ENCODE data around the gene NR6A1.

NR6A1 gene

DNA sequence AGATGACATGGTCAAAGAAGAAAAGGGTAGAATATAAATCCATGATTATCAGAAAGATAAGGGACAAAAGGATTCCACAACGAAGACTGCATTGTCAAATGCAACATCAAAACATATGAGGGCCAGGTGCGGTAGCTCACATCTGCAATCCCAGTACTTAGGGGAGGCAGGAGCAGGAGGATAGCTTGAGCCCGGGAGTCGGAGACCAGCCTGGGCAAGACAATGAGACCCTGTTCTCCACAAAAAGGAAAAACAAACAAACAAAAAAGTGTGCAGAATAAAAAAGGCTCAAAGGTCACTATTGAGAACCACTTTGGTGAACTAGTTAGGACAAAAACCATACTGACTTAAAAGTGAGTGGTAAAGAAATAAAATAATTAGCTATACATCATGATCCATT is 203.7 kb downstream of the NR6A1 start:
- no peaks in the 10 kb centered on the region for H3K79me2 ChIP-seq (ENCODE audit: insufficient read depth, low read depth)
- H3K4me1 ChIP-seq (ENCODE audit: low read depth, poor library complexity, severe bottlenecking) = no peaks in the 10 kb centered on the region
- no peaks in the 10 kb centered on the region for H4K20me1 ChIP-seq (ENCODE audit: insufficient read depth)
- H3K27me3 ChIP-seq (ENCODE audit: insufficient read depth, low read depth) = no peaks in the 10 kb centered on the region
- no peak overlapping the region for H3K9ac ChIP-seq
- H2AFZ ChIP-seq (ENCODE audit: low read depth) = no peak overlapping the region
- TF ChIP-seq, protein P1, sequence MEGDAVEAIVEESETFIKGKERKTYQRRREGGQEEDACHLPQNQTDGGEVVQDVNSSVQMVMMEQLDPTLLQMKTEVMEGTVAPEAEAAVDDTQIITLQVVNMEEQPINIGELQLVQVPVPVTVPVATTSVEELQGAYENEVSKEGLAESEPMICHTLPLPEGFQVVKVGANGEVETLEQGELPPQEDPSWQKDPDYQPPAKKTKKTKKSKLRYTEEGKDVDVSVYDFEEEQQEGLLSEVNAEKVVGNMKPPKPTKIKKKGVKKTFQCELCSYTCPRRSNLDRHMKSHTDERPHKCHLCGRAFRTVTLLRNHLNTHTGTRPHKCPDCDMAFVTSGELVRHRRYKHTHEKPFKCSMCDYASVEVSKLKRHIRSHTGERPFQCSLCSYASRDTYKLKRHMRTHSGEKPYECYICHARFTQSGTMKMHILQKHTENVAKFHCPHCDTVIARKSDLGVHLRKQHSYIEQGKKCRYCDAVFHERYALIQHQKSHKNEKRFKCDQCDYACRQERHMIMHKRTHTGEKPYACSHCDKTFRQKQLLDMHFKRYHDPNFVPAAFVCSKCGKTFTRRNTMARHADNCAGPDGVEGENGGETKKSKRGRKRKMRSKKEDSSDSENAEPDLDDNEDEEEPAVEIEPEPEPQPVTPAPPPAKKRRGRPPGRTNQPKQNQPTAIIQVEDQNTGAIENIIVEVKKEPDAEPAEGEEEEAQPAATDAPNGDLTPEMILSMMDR (conservative IDR thresholded peaks at IDR 0.05; ENCODE audit: low read depth, low read length) = no peak
- no peaks in the 10 kb centered on the region for H3K36me3 ChIP-seq (ENCODE audit: insufficient read depth)
- no peak overlapping the region for H3K4me3 ChIP-seq (IDR thresholded peaks at IDR 0.05; ENCODE audit: insufficient read depth, low read depth, low read length)
- H3K4me2 ChIP-seq = no peak overlapping the region
- H3K27ac ChIP-seq = no peak overlapping the region

DNA sequence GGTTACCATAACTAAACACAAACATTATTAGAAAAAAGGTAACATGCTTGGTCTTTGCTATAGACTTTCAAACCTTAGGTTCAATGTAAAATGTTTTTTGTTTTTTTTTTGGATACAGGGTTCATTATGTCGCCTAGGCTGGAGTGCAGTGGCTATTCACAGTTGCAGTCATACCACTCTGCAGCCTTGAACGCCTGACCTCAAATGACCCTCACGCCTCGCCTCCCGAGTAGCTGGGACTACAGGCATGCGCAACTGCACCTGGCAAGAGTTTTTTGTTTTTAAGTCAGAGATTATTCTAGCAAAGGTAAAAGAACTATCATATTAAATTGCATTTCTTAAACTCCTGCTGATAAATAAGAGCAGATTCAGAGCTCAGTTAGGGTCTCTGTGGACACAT is 208.8 kb downstream of the NR6A1 start:
- Histone ChIP-seq H3K79me2 (ENCODE audit: insufficient read depth, low read depth) (no peaks in the 10 kb centered on the region), H3K36me3 (ENCODE audit: insufficient read depth) (no peaks in the 10 kb centered on the region), H3K27me3 (ENCODE audit: insufficient read depth, low read depth) (no peaks in the 10 kb centered on the region), H3K4me2 (no peak overlapping the region), H4K20me1 (ENCODE audit: insufficient read depth) (no peaks in the 10 kb centered on the region), H2AFZ (ENCODE audit: low read depth) (no peak overlapping the region), H3K9ac (no peak overlapping the region), H3K4me1 (ENCODE audit: low read depth, poor library complexity, severe bottlenecking) (no peaks in the 10 kb centered on the region), H3K4me3 (IDR thresholded peaks at IDR 0.05; ENCODE audit: insufficient read depth, low read depth, low read length) (no peak overlapping the region), H3K27ac (no peak overlapping the region)
- TF ChIP-seq, protein P1 (conservative IDR thresholded peaks at IDR 0.05; ENCODE audit: low read depth, low read length) = no peak

DNA sequence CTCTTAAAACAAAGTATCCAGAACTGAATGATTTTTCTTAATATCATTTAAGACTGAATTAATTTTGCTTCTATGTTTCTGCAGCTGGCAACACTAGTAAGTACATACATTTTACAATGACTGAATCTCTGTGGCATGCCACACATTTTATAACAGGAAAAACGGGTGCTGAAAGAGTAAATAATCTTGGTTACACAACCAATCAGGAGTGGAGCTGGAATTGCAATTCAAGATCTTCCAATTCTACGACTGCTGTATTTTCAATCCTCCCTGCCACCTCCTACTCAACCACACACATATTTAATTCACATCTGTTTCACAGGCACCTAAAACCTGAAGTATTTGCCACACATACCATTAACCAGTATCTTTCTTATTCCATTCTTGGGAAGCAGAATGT is 211.2 kb downstream of the NR6A1 start:
- Histone ChIP-seq H3K36me3 (ENCODE audit: insufficient read depth) (no peaks in the 10 kb centered on the region), H2AFZ (ENCODE audit: low read depth) (no peak overlapping the region), H3K4me2 (no peak overlapping the region), H3K79me2 (ENCODE audit: insufficient read depth, low read depth) (no peaks in the 10 kb centered on the region), H3K9ac (no peak overlapping the region), H3K4me1 (ENCODE audit: low read depth, poor library complexity, severe bottlenecking) (no peaks in the 10 kb centered on the region), H3K27ac (no peak overlapping the region), H4K20me1 (ENCODE audit: insufficient read depth) (no peaks in the 10 kb centered on the region), H3K4me3 (IDR thresholded peaks at IDR 0.05; ENCODE audit: insufficient read depth, low read depth, low read length) (no peak overlapping the region), H3K27me3 (ENCODE audit: insufficient read depth, low read depth) (no peaks in the 10 kb centered on the region)
- TF ChIP-seq, protein P1 (conservative IDR thresholded peaks at IDR 0.05; ENCODE audit: low read depth, low read length) = no peak

DNA sequence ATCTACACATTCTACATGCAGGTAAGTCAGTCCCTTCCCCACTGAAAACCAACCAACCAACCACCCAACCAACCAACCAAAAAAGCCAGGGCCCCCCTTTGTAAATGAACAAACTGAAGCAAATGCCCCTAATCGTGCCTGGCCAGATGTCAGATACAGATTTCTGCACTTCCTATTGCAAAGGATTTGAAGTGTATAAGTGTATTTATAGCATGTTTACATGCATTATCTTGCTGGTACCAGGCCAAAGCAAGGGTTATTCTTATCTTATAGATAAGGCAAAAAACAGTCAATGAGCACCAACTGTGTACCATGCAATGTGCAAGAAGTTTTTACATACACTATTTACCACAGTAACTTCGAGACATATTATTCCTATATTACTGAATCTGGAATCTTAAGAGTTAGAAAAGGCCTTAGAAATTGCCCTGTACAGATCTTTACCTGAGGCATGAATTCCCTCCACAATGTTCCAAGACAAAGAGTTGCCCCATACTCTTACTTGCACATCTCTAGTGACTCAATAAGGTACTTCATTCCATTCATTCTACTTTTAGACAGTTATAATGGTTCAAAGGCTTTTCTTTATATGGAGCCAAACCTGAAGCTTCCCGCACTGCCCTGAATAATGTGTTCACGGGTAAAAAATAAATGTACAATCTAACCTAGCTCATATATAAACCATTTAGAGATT is 212.2 kb downstream of the NR6A1 start:
- TF ChIP-seq, protein P1 (conservative IDR thresholded peaks at IDR 0.05; ENCODE audit: low read depth, low read length) = no peak
- Histone ChIP-seq H3K4me3 (IDR thresholded peaks at IDR 0.05; ENCODE audit: insufficient read depth, low read depth, low read length) (no peak overlapping the region), H3K27me3 (ENCODE audit: insufficient read depth, low read depth) (no peaks in the 10 kb centered on the region), H3K36me3 (ENCODE audit: insufficient read depth) (no peaks in the 10 kb centered on the region), H2AFZ (ENCODE audit: low read depth) (no peak overlapping the region), H3K9ac (no peak overlapping the region), H4K20me1 (ENCODE audit: insufficient read depth) (no peaks in the 10 kb centered on the region), H3K79me2 (ENCODE audit: insufficient read depth, low read depth) (no peaks in the 10 kb centered on the region), H3K27ac (no peak overlapping the region), H3K4me2 (no peak overlapping the region), H3K4me1 (ENCODE audit: low read depth, poor library complexity, severe bottlenecking) (no peaks in the 10 kb centered on the region)

Data from KMS-11 (cell line).